Raji (cell line): ENCODE results near the gene CHST3.

Source experiments
- POLR2A ChIP-seq: IDR thresholded peaks from 2 replicates; pipeline ENCODE4 v1.6.1; 2011; ENCODE audit warnings: low read depth, low read length, control low read depth; ENCODE audit not compliant: insufficient read depth

The CHST3 gene

DNA sequence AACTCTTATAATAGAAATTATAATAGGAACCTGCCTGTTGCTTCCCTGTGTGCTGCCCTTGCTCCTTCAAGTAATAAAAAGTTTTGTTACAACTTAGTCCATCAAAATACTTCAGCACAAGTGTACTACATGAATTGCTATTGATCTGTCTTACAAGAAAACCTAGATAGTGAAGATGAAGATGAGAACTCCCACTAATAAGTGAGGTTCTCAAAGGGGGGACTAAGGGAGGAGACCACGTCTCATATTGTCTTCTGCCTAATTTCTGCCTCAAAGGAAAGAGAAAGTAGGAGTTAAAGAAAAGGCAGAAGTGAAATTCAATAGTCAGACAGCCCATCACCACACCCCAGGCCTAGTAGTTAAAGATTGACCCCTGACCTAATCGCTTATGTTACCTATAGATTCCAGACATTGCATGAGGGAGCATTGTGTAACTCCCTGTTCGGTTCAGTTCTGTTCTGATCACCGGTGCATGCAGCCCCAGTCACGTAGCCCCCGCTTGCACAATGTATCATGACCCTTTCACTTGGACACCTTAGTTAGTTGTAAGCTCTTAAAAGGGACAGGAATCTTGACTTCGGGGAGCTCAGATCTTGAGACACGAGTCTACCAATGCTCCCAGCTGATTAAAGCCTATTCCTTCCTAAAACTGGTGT lies 18.2 kb upstream of the CHST3 start:
- no peak for TF ChIP-seq POLR2A

DNA sequence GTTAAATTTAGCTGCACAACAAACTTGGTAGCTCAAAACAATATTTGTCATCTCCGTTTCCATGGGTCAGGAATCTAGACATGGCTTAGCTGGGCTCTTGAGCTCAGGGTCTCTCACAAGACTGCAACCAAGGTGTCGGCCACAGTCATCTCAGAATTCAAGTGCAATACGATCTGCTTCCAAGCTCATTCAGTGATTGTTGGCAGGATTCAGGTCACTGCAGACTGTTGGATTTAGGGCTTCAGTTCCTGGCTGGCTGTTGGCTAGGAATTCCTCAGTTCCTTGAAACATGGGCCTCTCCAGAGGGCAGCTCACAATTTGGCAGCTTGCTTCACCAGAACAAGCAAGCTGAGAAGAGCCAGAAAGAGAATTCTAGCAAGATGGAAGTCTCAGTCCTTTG lies 17.5 kb upstream of the CHST3 start:
- TF ChIP-seq POLR2A, result no peak

GRCh38 chr10:71948496-71949067 lies 15.6 kb upstream of the CHST3 start:
- TF ChIP-seq POLR2A, result no peak

DNA sequence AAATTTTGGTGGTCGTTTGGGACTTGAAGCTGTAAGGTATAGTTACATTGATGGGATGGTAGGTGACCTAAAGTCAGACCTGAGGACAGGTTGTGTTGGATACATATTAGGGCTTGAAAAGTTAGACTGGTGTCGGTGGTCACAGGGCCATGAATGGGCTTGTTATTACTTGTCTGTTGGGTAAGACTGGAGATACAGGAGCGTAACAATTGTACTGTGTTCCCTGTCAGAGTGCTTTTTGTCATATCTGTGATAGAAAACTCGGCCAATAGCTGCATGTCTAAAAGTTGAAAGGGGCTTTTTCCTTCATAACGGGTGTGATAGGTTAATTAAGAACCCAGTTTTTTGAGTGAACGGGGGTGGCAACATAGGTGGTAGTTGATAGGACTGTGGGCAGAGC lies 13.5 kb upstream of the CHST3 start:
- no peak for TF ChIP-seq POLR2A

DNA sequence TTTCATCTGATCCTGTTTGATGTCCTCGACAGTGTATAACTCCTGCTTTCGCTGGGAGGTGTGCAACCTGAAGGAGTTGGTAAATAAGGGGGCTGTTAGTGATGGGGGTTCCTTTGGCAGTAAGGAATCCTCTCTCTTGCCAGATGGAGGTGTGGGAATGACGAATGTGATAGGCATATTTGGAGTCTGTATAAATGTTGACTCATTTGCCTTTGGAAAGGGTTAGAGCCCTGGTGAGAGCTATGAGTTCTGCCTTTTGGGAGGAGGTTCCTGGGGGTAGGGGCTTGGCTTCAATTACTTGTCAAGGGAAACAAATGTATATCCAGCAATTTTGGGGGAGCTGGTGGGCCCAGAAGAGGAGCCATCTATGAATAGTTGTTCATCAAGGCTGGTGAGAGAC lies 11.4 kb upstream of the CHST3 start:
- no peak for TF ChIP-seq POLR2A

DNA sequence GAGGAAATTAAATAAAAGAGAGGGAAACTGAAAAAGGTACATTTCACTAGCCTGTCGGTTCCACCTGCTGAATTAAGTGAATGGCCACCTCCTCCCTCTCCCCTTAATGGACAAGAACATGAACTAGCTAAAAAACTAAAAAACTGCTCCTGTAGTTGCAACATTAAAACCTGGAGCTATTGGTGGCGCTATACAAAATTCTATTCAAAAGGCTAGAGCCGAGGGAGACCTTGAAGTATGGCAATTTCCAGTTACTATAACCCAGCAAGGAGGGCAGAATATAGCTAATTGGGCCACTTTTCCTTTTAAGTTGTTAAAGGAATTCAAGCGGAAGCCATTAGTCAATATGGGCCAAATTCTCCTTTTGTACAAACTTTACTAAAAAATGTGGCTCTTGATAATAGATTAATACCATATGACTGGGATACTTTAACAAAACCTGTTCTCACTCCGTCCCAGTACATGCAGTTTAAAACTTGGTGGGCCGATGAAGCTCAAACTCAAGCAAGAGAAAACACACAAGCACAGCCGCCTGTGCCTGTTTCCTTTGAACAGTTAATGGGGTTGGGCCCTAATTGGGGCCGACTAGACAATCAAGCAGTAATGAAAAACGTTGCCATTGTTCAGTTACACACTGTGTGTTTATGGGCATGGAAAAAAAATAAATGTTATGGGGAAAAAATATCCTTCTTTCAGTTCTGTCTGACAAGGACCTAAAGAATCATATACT lies 6.5 kb upstream of the CHST3 start:
- TF ChIP-seq POLR2A, result no peak

- TF ChIP-seq POLR2A, result no peak
These were observed 4.7 kb upstream of the CHST3 start for GRCh38 chr10:71959526-71959925.

DNA sequence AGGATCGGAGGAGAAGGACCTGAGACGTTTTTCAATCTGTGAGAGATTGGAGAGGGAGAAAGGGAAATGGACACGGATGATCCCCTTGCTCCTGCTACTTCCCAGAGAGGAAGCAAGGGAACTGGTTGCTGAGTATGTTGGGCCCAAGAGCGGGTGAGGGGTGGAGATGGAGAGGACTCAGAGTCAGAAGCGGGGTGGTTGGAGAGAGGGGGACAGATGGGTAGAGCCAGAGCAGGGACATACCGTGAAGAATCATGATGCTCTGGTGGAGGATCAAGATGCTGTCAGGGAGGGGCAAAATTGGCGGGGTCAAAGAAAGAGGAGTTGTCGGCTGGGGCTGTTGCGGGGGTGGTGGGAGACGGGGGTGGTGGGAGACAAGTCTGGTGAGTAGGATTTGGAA lies 2.4 kb upstream of the CHST3 start:
- no peak for TF ChIP-seq POLR2A

DNA sequence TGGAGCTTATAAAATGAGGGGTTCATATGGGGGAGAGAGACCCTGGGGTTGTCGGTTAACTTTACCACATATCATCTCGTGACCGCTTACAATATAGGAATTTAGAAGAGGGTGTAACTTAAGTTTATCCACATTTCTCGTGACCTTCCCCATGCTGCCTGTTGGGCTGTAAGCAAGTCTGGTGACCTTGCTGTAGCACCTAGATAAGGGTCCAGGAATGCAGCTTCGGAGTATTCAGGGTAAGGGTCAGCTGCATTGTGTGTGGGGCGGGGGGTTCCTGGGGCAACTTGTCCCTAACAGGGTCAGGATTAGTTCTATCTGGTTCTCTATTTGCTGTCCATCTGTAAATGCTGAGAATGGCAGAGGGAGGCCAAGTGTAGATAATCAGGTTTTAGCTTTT lies 1.3 kb upstream of the CHST3 start:
- TF ChIP-seq POLR2A, result no peak

GRCh38 chr10:71963351-71964097 lies 671 bp upstream of the CHST3 start:
- TF ChIP-seq POLR2A, result no peak

GRCh38 chr10:71964743-71965515 lies 734 bp downstream of the CHST3 start:
- no peak for TF ChIP-seq POLR2A

DNA sequence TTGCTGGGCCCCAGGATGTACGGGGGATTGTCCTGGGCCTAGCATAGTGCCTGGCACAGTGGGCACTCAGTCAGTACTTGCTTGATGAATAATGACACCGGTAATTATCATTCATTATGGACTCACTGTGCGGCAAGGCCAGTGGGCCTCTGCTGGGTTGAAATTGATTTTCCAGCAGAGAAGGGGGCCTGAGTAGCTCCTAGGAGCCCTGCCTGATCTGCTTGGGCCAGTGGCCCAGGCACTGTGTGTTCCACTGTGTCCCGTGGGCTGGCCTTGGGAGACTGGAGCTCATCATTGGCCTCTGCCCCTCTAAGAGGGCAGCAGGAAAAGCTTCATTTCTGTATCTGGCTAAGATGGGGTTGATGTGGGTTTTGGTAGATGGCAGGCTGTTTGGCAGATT lies 1.4 kb downstream of the CHST3 start:
- no peak for TF ChIP-seq POLR2A

- no peak for TF ChIP-seq POLR2A
These were observed 2.1 kb downstream of the CHST3 start for GRCh38 chr10:71966046-71967004.
